HG02973 (cell line): ENCODE data around the gene PPP2R2B.

Source experiments
- ATAC-seq: cut with Tn5 transposase; IDR thresholded peaks from one replicate; pipeline ENCODE4 v1.9.1; 2021; ENCODE audit warnings: moderate library complexity; ENCODE audit not compliant: unreplicated experiment

The PPP2R2B gene

DNA sequence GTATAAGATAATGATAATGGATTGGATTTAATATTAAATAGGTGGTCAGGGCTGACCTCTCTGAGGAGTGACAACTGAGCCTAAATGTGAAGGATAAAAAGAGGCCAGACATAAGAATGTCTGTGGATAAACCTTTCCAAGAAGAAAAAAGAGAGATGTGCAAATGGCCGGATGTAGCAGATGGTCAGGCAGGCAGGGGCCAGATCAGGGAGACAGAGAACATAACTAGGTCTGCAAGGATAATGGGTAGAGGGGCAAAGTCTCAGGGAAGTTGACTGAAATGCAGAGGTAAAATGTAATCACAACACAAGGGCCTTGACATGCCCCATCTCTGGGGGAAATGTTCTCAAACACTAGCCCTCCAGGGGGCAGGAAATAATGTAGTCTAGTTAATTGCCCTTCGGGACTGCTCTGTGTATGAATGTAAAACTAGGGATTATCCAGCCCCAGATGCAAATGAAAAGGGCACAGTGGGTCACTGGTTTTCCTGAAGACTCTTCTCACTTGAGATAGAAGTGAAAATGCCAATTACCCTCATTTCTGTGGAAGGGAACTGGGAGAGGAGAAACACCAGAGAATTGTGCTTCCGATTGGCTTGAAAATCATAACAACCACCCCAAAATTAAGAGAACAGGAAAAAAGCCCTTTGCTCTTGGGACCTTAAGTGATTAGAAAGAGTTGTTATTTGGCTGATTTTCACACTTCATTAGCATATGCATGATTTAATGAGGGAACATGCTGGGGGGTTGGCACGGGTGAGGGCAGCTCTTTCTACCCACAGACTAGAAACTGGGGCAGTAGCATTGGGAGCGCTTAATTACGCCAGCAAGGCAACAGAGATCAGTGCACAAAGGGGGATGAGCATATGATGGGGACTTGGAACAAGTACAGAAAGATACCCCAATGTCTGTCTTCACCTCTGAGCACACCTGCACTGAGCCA, 88.6 kb downstream of the PPP2R2B start:
- ATAC-seq: no peak

DNA sequence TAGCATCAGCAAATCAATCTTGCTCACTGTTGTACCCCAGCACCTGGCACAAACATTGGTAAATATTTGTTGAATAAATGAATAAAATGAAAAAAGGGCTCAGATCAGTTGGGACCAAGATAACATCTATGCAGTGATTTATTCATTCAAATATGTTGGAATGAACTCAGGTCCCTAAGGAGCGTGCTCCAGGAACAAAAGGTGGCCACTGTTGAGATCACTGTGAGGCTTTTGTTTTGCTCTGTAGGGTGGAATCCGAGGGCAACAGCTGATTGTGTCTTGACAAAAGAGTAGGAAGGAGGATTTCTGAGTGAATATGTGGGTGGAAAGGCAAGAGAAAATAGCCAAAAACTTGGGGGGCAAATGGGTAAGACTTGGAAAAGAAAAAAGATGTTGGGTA, 89.7 kb downstream of the PPP2R2B start:
- ATAC-seq: no peak

DNA sequence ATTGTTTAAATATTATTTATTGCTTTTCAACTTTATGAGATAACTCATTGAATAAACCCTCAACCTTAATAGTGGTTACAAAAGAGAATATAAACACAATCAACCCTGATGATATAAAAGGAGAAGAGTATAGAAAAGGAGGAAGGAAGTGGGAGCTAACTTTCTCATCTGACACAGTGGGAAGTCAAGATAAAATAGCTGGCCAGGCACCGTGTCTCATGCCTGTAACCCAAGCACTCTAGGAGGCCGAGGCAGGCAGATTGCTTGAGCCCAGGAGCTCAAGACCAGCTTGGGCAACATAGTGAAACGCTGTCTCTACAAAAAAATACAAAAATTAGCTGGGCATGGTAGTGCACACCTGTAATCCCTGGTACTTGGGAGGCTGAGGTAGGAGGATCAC, 93.5 kb downstream of the PPP2R2B start:
- no peak for ATAC-seq

- no peak for ATAC-seq
These were observed 97.4 kb downstream of the PPP2R2B start for GRCh38 chr5:146781157-146781556.

DNA sequence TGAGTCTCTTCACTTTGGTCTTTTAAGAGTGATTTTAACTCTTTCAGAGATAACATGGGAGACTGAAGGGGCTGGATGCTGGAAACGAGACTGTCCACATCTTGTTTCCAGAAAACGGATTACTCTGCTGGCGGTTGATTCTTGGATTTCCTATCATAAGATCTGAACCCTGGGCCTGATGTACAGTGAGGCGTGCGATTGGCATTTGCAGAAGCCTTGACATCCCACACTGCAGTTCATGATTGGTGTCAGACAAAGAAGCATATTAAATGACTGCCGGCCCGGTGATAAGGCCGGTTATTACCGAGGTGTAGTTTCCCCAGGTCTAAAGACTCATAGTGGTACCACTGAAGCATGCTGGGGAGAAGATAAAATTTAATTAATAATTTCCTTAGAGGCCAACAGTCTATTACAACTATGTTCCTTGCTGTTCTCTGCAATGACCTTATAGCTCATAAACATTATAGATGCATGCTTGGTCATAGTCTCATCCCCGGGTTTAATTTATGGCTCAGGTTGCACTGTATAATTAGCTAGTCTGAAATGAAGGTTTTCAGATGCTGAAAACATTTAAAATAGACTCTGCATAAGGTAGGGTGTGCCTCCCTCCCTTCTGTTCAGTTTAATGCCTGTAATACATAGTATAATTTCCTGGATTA, 99.2 kb downstream of the PPP2R2B start:
- ATAC-seq: no peak

- ATAC-seq: no peak
These were observed 99.8 kb downstream of the PPP2R2B start for GRCh38 chr5:146778795-146779194.

DNA sequence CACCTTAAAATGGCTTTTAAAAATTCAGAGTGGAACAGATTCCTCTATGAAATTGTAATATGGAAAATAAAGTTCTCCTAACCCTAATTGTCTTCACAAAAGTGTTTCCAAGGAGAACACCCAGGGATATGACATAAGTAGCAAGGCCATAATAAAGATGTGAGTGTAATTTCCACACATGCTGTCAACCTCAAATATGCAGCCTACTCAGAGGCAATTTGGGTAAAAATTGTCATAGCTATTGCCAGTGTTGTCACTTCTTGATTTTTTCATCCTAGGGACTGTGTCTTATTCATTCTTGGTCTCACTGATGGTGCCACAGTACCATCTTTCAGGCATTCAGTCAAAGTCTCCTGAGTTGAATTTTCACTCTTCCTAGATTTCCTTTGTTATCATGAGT, 100.3 kb downstream of the PPP2R2B start:
- no peak for ATAC-seq

GRCh38 chr5:146772881-146773466, 105.6 kb downstream of the PPP2R2B start:
- ATAC-seq: no peak

DNA sequence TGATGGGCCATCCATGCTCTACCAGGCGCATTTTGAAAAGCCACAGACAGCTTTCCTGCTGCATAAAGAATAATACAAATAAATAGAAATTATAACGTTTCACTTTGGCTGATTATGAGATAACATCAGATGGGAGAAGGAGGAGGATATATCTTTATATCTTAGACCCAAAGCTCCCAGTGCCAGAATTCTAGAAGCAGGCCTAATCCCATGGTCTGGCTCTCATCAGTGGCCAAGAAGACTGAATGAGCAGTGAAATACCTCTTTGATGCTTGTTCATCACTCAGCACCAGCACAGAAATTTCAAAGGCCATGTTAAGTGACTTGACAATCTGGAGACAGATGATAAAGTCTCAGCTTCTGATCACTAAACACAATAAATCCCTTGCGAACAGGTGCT, 107.6 kb downstream of the PPP2R2B start:
- ATAC-seq: no peak

- no peak for ATAC-seq
These were observed 108.0 kb downstream of the PPP2R2B start for GRCh38 chr5:146770546-146770945.

- ATAC-seq: no peak
These were observed 111.0 kb downstream of the PPP2R2B start for GRCh38 chr5:146767534-146767933.

DNA sequence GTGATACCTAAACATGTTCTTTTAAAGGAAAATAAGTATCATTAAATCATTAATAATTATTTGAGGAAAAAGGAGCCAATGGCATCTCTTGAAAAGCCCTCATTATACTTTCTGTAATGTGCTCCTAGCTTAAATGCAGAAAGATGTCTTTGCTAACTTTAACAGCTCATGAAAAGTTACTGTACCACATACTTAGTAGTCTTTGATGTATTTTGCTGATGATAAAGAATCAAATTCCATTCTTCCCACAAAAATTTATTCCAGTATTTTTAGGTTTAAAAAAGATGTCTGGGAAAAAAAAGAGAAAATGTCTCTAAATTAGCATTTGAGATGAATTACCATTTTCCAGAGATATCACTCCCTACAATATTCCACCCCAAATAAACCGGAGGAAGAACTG, 112.5 kb downstream of the PPP2R2B start:
- no peak for ATAC-seq

- no peak for ATAC-seq
These were observed 113.3 kb downstream of the PPP2R2B start for GRCh38 chr5:146765089-146765832.

DNA sequence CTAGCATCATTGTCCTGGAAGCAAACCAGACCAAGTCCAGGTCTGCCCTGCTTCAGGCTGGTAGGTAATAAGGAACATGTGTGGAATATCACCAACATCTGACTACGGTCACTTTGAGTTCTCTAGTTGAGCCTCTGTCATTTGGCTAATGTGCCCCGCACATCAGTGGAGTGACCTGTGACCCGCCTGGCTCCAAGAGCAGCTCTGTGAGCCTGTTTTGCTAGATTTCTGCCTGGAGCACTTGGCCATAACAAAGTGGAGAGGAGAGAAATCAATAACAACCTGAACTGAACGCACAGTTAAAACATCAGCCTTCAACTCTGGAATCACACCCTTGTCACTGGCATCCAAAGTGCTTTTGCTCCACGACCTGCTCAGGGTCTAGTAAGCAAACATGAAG, 115.7 kb downstream of the PPP2R2B start:
- ATAC-seq: no peak

DNA sequence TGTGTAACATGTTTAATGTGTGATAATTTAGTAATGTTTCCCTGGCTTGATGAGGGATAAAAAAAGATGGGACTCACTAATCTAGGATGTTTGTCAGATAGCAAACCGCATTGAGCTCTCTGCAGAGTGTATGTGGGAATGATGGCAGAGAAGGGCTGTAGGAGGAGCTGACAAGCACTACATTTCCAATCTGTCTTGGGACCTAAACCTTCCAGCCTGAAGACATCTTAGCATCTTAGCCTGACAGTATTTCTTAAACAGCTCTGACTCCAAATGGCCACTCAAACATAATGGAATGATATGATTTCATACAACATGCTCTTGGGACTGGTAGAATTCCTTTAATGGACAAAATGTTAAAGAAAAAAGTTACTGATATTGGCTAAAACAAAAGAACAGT, 116.7 kb downstream of the PPP2R2B start:
- ATAC-seq: no peak

DNA sequence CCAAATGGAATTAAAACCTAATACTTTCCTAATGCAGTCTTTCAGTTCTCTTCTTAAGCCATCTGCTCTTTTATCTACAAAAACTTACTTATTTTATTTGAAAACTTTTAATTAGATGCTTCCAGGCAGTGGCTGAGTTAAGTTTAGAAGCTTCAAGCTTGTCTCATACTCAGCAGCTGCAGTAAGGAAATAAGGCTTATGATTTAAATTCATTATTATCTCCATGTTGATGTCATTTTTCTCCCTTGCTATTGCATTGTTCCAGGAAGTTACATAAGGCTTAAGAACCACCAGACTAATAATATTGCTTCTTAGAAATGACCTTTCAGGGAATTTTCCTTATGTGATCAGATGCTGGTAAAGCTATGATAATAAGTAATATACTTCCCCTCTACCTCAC, 119.6 kb downstream of the PPP2R2B start:
- ATAC-seq: no peak

DNA sequence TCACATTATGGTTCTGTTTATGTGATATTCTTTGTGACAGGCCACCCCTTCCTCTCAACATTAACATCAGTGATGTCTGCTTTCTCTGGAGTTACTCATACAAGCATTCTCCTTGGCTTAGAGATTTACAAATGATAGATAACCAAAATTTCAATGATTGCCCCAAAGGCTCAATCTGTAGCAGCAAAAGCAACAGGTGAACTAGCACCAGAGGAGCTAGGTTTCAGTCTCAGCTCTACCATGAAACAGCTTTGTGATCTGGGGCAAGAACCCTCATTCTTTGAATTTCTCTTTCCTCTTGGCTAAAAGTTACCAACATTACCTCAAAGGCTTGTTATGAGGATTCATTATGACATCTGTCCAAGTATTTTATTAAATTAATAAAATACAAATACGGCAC, 120.5 kb downstream of the PPP2R2B start:
- no peak for ATAC-seq

DNA sequence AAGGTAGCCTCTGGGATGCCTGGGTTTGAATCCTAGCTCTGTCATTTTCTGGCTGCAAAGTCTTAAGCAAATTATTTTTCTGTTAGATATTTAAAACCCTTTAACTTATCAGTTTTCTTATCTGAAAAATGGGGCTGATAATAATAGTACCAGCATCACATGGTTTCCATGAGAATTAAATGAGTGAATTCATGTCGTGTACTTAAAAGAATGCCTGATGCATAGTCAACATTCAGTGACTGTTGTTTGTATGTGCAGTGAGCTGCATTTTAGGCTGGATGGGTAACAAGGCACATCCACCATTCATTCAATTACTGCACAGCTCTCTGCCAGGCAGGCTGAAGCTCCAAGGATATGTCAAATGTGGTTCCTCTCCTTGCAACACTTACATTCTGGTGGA, 122.0 kb downstream of the PPP2R2B start:
- ATAC-seq: no peak

- no peak for ATAC-seq
These were observed 122.8 kb downstream of the PPP2R2B start for GRCh38 chr5:146755793-146756192.

DNA sequence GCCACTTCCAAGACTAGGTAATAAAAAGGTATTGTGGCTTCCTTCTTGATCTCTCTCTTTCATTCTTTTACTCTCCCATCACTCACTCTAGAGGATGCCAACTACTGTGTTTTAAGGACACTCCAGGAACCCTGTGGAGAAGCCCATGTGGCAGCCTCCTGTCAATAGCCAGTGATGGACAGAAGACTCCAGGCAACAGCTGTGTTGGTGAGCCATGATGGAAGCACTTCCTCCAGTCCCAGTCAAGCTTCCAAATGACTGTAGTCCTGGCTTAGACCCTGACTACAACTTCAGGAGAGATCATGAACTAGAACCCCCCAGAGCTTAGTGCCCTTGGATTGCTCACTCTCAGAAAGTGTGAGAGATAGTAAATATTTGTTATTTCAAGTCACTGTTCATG, 123.9 kb downstream of the PPP2R2B start:
- ATAC-seq: no peak

- no peak for ATAC-seq
These were observed 124.9 kb downstream of the PPP2R2B start for GRCh38 chr5:146753641-146754040.
